Mesodermal cell (in vitro differentiated cells): ENCODE measurements around the gene FADS6.

Experiments used
- H3K27ac ChIP-seq: 2 replicates; pipeline ENCODE4 v1.7.0; 2013; ENCODE audit warnings: mild to moderate bottlenecking, low read depth, low read length, moderate library complexity; ENCODE audit not compliant: severe bottlenecking
- H3K36me3 ChIP-seq: 2 replicates; pipeline ENCODE4 v1.7.1; 2013; ENCODE audit warnings: mild to moderate bottlenecking, low read length, moderate library complexity; ENCODE audit not compliant: control insufficient read depth, insufficient read depth
- H3K4me1 ChIP-seq: one replicate; pipeline ENCODE4 v1.7.1; 2013; ENCODE audit warnings: mild to moderate bottlenecking, low read length; ENCODE audit not compliant: insufficient read depth, control insufficient read depth, poor library complexity, severe bottlenecking
- H3K4me3 ChIP-seq: 2 replicates; pipeline ENCODE4 v1.7.0; 2013; ENCODE audit warnings: low read length, control low read depth, mild to moderate bottlenecking; ENCODE audit not compliant: insufficient read depth, poor library complexity, severe bottlenecking; ENCODE audit errors: extremely low read depth
- H3K9me3 ChIP-seq: 2 replicates; pipeline ENCODE4 v1.7.1; 2013; ENCODE audit warnings: mild to moderate bottlenecking, low read length, moderate library complexity; ENCODE audit not compliant: control insufficient read depth
- WGBS, 2 experiments: methylation state at CpG; one replicate each; pipeline ENCODE4 v1.1.5; 2013; ENCODE audit warnings: missing lambda C conversion rate in 2 of 2; ENCODE audit not compliant: insufficient coverage in 2 of 2; 5-methylcytosine and 5-hydroxymethylcytosine counted together

FADS6 gene

DNA sequence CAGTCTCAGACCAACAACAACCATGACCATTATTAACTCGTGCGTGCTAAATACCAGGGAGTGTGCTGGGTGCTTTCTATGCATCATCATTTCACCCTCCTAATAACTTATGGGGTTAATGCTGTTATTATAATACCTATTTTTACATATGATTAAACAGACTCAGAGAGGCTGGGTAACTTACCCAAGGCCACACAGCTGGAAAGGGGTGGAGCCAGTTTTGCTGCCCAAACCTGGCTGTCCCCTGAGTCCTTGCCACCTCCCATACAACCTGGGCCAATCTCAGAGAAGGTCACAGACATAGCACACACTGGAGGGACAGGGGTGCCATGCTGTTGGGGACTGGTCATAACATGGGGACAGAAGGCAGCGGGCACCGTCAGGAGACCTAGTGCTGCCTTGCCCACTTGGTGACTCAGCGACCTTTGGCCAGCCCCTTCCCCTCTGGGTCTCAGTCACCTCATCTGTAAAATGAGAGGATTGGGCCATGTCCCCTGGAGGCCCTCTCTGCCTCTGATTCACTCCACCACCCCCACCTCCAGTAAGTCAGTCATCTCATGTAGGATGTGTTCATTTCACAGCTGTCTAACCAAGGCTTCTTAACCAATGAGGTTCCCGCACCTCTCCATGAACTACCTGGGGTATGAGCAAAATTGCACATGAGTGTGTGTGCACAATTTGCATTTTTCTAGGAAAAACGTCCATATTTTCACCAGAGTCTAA is 11.4 kb upstream of the FADS6 start:
- no peak overlapping the region for H3K4me3 ChIP-seq
- H3K36me3 ChIP-seq, result no peaks in the 10 kb centered on the region
- no peaks in the 10 kb centered on the region for H3K9me3 ChIP-seq
- 74 to 82% methylated on average over 2 to 4 of the region's 7 CpGs for WGBS, 2 experiments
- H3K27ac ChIP-seq, result no peak overlapping the region
- H3K4me1 ChIP-seq, result no peaks in the 10 kb centered on the region

DNA sequence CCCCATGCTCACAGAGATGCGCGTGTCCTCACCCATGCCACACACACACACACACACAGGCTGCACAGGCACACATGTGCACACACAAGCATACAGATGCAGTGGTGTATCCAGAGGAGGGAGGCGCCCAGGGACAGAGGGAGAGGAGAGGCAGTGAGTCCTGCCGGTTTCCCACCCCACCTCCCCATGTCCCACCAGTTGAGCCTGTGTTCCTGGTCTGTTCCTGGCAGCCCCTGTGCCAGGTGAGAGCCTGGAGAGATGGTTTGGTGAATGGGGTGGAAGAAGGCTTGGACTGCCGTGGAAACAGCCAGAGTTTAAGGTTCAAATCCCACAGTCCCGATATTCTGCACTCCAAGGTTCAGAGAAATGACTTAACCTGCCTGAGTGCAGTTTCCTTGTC is 10.2 kb upstream of the FADS6 start:
- Histone ChIP-seq H3K4me3 (no peak overlapping the region), H3K4me1 (no peaks in the 10 kb centered on the region), H3K36me3 (no peaks in the 10 kb centered on the region), H3K27ac (no peak overlapping the region), H3K9me3 (no peaks in the 10 kb centered on the region)
- 53 to 94% methylated on average over 2 of the region's 6 CpGs for WGBS, 2 experiments

GRCh38 chr17:74903034-74903433 is 9.6 kb upstream of the FADS6 start:
- no peak overlapping the region for H3K27ac ChIP-seq
- H3K9me3 ChIP-seq, result no peaks in the 10 kb centered on the region
- WGBS, 2 experiments, result 84 to 97% methylated on average over 5 to 6 of the region's 9 CpGs
- no peaks in the 10 kb centered on the region for H3K4me1 ChIP-seq
- H3K4me3 ChIP-seq, result no peak overlapping the region
- H3K36me3 ChIP-seq, result no peaks in the 10 kb centered on the region

- no peaks in the 10 kb centered on the region for H3K9me3 ChIP-seq
- WGBS, 2 experiments, result 83 to 93% methylated on average over 9 to 10 of the region's 14 CpGs
Observed at GRCh38 chr17:74901353-74902135, 8.1 kb upstream of the FADS6 start.

GRCh38 chr17:74900208-74900607 is 6.8 kb upstream of the FADS6 start:
- Histone ChIP-seq H3K36me3 (no peaks in the 10 kb centered on the region), H3K4me3 (no peak overlapping the region), H3K27ac (no peak overlapping the region), H3K9me3 (no peaks in the 10 kb centered on the region), H3K4me1 (no peaks in the 10 kb centered on the region)
- 84 to 88% methylated on average over 5 to 7 of the region's 8 CpGs for WGBS, 2 experiments

More at GRCh38 chr17:74901353-74902135, 8.1 kb upstream of the FADS6 start:
- H3K27ac ChIP-seq, result no peak overlapping the region
- H3K4me1 ChIP-seq, result no peaks in the 10 kb centered on the region
- no peak overlapping the region for H3K4me3 ChIP-seq
- no peaks in the 10 kb centered on the region for H3K36me3 ChIP-seq

DNA sequence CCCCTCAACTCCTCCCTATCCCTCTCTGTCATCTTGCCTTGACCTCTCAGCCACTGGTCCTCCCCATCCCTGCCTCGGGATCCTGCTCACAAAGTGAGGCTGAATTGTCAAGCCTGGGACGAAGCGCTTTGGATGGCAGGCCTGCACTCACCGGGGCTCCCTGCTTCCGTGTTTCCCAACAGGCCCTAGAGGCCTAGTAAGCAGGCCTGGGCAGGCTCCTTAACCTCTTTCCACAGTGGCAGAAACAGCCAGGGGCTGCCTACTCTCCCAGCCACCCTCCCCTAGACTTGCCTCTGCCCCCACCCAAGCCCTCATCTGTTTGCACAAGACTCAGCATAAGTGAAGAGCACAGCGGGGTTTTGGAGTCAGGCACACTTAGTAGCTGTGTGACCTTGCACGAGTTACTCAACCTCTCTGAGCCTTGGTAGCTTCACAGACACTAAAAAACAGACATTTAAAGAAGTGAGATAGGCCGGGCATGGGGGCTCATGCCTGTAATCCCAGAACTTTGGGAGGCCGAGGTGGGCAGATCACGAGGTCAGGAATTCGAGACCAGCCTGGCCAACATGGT is 5.0 kb upstream of the FADS6 start:
- H3K27ac ChIP-seq, result no peak overlapping the region
- WGBS, 2 experiments, result 83 to 87% methylated on average over 10 to 11 of the region's 11 CpGs
- no peaks in the 10 kb centered on the region for H3K36me3 ChIP-seq
- no peaks in the 10 kb centered on the region for H3K4me1 ChIP-seq
- no peaks in the 10 kb centered on the region for H3K9me3 ChIP-seq
- H3K4me3 ChIP-seq, result no peak overlapping the region

DNA sequence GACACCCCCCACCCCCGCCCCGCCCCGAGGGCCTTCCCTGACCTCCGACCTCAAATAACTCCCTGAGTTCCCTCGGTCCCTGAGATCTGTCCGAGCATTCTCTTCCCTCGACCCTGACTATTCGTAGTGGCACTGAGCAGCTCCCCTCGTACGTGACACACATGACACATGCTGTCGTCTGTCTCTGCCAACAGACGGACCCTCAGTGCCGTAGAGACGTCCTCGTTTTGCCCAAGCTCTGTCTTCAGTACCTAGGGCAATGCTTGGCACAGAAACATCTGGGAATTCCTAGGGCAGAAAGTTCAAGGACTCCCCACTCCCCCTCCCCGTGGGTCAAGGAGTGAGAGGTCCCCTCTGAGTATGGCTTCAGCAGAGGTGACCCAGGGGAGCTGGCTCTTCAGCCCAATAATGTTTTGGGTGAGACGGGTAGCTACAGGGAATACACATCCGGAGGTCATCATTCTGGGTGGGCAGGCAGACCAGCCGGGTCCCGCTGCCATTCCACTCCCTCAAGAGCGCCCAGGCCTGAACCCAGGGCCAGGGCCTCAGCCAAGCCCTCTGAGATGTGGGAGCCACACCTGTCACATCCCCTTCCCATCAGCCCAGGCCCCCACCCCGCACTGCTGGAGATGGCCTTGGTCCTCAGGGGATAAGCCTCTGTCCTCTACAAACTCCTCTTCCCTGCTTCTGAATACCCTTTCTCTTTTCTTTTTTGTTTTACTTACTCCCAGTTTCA is 671 bp upstream of the FADS6 start:
- peak overlapping the region; percentile 31 for H3K4me3 ChIP-seq

DNA sequence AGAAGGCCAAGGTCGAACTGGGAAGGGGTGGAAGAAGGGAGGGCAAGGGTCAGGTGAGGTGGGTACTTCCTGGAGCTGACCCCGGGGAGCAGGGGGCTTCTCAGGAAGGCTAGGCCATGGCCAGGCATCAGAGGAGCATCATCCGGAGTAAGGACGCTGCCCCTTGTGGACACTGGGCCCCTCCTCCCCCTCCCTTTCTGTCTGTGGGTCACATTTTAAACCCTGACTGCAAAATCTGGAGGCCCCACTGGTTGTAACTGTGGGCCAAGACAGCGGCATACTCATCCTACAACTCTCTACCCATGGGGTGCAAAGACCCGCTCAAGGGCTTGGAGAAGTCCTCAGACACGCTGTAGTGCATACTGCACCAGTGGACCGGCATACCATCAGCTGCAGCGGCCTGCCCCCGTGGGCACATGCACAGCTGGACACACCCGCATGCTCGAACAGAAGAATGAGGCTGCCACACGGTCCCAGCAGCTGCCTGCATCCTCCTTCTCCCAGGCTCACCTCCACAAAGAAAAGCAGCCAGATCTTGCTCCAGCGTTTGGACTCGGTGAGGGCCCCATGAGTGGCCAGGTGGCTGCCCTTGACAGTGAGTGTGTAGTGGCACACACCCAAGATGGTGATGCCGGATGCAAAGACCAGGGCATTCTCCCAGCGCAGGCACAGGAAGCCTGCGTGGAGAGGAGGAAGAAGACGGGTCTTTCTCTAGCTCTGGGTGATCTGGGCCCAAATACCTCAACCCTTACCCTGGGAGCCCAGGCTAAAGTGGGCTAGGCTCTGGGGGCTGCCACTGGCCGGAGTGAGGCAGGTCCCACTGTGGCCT is 1.2 kb downstream of the FADS6 start:
- no peaks in the 10 kb centered on the region for H3K36me3 ChIP-seq
- H3K9me3 ChIP-seq, result no peaks in the 10 kb centered on the region
- H3K27ac ChIP-seq, result no peak overlapping the region
- H3K4me3 ChIP-seq, result no peak overlapping the region
- 86 to 91% methylated on average over 16 to 17 of the region's 20 CpGs for WGBS, 2 experiments
- no peaks in the 10 kb centered on the region for H3K4me1 ChIP-seq

More for the DNA sequence above, 671 bp upstream of the FADS6 start:
- no peaks in the 10 kb centered on the region for H3K4me1 ChIP-seq
- no peak overlapping the region for H3K27ac ChIP-seq
- WGBS, 2 experiments, result 32 to 37% methylated on average over 17 to 20 of the region's 22 CpGs
- H3K36me3 ChIP-seq, result no peaks in the 10 kb centered on the region
- no peaks in the 10 kb centered on the region for H3K9me3 ChIP-seq

- H3K27ac ChIP-seq, result no peak overlapping the region
- WGBS, 2 experiments, result 92 to 97% methylated on average over 6 to 7 of the region's 7 CpGs
- no peak overlapping the region for H3K4me3 ChIP-seq
- no peaks in the 10 kb centered on the region for H3K9me3 ChIP-seq
- H3K36me3 ChIP-seq, result no peaks in the 10 kb centered on the region
- H3K4me1 ChIP-seq, result no peaks in the 10 kb centered on the region
Observed at GRCh38 chr17:74890554-74890953, 2.9 kb downstream of the FADS6 start.

GRCh38 chr17:74888469-74888868 is 5.0 kb downstream of the FADS6 start:
- 74 to 84% methylated on average over 8 to 9 of the region's 13 CpGs for WGBS, 2 experiments
- Histone ChIP-seq H3K36me3 (no peaks in the 10 kb centered on the region), H3K4me1 (no peaks in the 10 kb centered on the region), H3K9me3 (no peaks in the 10 kb centered on the region), H3K27ac (no peak overlapping the region), H3K4me3 (no peak overlapping the region)
